HG03469 (cell line): ENCODE data around the gene DCT.

Source experiments
- ATAC-seq: cut with Tn5 transposase; IDR thresholded peaks from one replicate; pipeline ENCODE4 v1.9.1; 2021; ENCODE audit warnings: mild to moderate bottlenecking, moderate library complexity, moderate number of reproducible peaks; ENCODE audit not compliant: unreplicated experiment

DCT gene

DNA sequence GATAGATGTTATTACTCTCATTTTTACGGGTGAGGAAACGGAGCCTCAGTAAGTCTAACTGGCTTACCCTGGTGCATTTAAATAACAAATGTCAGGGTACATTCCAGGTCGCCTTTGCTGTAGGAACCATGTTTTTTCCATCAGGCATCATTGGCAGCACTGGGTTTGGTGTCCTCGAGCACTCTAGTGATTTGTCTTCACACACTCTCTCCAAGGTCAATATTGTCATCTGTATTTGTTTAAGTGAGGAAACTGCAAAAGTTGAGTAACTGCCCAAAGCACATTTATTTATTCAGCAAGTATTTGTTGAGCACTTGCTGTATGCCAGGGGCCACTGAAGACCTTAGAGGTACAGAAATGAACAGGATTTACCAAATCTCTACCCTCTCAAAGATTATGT, 78.6 kb downstream of the DCT start:
- ATAC-seq, result no peak

DNA sequence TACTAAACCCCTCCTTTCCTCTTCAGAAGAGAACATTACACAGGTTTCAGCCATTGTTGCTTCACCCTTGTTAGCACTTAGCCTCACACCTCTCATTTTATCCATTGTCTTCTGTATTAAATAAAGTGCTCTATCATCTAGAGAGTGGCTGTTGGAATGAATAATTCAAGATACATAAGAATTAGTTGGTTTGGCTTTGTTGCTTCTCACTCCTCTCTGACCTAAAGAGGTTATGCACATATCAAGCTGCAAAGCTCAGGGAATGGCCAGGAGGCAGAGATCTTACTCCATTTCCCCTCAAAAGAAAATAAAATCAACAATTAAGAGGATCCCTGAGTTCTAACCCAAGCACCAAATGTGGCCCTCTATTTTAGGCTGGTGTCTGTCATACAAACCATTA, 79.7 kb downstream of the DCT start:
- no peak for ATAC-seq

GRCh38 chr13:94395860-94396259, 83.6 kb downstream of the DCT start:
- no peak for ATAC-seq

GRCh38 chr13:94394723-94395122, 84.8 kb downstream of the DCT start:
- no peak for ATAC-seq

DNA sequence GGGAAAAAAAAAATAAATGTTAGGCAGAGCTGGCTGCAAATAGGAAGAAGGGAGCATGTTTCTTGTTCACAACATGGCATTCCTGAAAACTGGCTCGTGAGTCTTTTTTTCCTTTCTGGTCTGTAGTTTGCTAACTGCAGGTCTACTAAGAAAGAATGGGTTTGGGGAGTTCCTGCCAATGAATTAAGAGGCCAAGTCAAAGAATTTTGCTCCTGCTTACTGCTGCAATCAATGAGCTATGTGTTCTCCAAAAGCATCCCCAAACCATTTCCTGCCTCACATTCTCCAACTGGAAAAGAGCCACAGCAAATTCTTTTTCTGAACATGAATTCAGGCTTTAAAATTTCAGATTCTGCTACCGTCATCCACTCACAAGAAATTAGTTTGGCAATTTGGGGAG, 88.6 kb downstream of the DCT start:
- ATAC-seq, result no peak

DNA sequence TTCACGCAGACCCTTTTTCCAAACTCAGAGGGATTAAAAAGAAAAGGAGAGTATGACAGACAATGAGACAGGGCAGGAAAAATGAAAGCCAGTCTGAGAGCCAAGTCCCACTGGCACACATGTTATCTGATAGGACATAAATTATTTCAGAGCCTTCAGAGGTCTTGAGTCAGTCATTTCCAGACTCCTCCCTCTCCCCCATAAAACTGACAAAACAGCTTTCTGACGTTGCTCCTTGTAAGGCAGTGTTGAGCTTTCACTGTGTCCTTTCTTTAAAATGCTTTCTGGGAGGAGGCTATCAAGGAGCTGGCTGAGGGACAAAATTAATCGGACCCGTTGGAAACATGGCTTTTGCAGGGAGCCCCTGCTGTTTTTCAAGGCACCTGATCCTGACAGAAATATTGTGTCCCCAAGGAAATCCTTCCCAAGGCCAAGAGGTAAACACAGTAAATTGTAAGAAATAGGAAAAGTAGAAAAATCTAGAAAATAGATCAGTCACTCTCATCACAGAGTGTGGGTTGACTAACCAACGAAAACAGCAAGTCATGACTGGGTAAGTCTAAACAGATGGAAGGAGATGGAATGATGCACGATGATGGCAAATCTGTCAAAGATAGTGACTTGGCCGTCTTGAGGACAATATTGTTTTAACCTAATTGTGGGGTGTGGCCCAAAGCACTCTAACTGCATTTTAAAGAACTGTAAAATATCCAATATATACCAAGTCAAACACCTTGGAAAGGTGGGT, 89.7 kb downstream of the DCT start:
- ATAC-seq, result no peak

DNA sequence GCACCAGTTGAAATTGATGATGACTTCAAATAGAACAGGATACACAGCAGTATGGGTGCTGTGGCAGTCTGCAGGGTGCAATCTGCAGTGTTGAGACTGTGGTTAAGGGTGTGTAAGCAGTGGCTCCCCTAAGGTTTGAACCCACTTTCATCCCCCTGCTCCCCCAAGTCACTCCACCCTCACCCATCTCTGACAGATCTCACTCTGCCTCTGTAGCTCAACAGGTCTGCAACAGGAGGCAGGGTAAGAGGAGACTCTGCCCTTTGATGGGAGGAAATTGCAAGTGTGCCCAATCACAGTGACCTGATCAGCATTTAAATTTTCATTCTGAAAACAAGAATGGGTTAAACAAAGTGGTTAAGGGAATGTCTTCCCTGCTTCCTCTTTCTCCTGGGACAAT, 92.4 kb downstream of the DCT start:
- no peak for ATAC-seq
